Astrocyte (in vitro differentiated cells and primary cell): ENCODE results near the gene MYEOV.

Experiments
- CTCF ChIP-seq: IDR thresholded peaks from 2 replicates; pipeline ENCODE4 v1.5.1; 2011; ENCODE audit warnings: low read depth, mild to moderate bottlenecking, inconsistent platforms, low read length, moderate library complexity; ENCODE audit not compliant: insufficient read depth
- EZH2 ChIP-seq: IDR thresholded peaks from 2 replicates; pipeline ENCODE4 v1.6.1; 2012; ENCODE audit warnings: mild to moderate bottlenecking, low read length, inconsistent platforms; ENCODE audit not compliant: insufficient read depth

GRCh38 chr11:69329581-69329980 is 35.6 kb downstream of the MYEOV start:
- TF ChIP-seq CTCF, result no peak
- no peak for TF ChIP-seq EZH2
